T-helper 17 cell (primary cell): Measurements from ENCODE around the gene R3HDML. TPM values are rescaled to one million over a fixed set of nuclear protein-coding genes. Genes with fewer than 3 reads are reported as not detected.
"Not testable (repeated sequence)": the region's sequence is repeated elsewhere in the genome, so short reads cannot be mapped to it uniquely, and the experiment has no call there.

Experiments used
- ATAC-seq: fragments of 150-1000 bp; cut with Tn5 transposase; 2 replicates; pipeline ENCODE4 v1.10.0; 2021; ENCODE audit warnings: mild to moderate bottlenecking, moderate library complexity
- DNase-seq, 3 donors: peaks; one replicate each; pipeline versions ENCODE4 v3.0.0 to v3.0.0-alpha.2; 2020 to 2021
- H3K9me3 ChIP-seq: one replicate; pipeline ENCODE4 v1.7.0; 2013; ENCODE audit warnings: low read length, mild to moderate bottlenecking; ENCODE audit not compliant: control insufficient read depth, poor library complexity, severe bottlenecking
- H3K27ac Mint-ChIP-seq: one replicate; pipeline ENCODE4 v1.8.0; 2022; ENCODE audit warnings: mild to moderate bottlenecking, moderate library complexity, mixed read lengths
- H3K27me3 Mint-ChIP-seq: one replicate; pipeline ENCODE4 v1.8.0; 2022; ENCODE audit warnings: mixed read lengths
- H3K36me3 Mint-ChIP-seq: one replicate; pipeline ENCODE4 v1.8.0; 2022; ENCODE audit warnings: low read depth, mixed read lengths
- H3K4me1 Mint-ChIP-seq: one replicate; pipeline ENCODE4 v1.8.0; 2022; ENCODE audit warnings: mild to moderate bottlenecking, mixed read lengths
- H3K4me3 Mint-ChIP-seq: one replicate; pipeline ENCODE4 v1.8.0; 2022; ENCODE audit warnings: mild to moderate bottlenecking, moderate library complexity, mixed read lengths
- total RNA-seq, 4 donors: library from RNA in 2 of 4; stranded (reverse) in 2 of 4; gene quantifications; one replicate each; pipeline ENCODE4 v1.2.3 and lab custom pipeline; 2022 to 2026

The R3HDML gene
- total RNA-seq, 2 donors from 2014 or later: not detected

GRCh38 chr20:44336086-44336485 lies 757 bp upstream of the R3HDML start:
- DNase-seq (no peak), ATAC-seq (no peak)
- H3K9me3 ChIP-seq: no peaks in the 10 kb centered on the region
- H3K27ac Mint-ChIP-seq: no peak overlapping the region
- peaks cover 3% of the 10 kb centered on the region for H3K36me3 Mint-ChIP-seq
- H3K4me3 Mint-ChIP-seq: no peak overlapping the region
- peaks cover 4% of the 10 kb centered on the region for H3K4me1 Mint-ChIP-seq
- peaks cover 46% of the 10 kb centered on the region for H3K27me3 Mint-ChIP-seq

DNA sequence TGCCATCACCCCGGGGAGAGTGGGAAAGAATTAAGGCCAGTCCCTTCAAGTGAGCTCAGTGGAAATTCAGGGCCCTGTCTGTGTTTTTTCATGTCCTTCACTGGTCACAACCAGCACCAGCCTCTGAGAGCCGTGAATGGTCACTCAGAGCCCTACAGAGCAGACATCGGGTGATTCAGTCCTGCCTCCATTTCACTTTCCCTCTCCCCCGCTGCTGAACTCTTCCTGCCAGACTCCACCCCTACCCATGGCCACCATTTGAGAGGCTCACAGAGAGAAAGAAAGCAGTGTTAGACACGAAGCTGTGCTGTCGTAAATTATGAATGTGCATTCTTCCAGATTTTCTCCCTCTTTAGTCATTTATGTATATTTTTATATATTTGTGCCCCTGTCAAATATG lies 5.4 kb downstream of the R3HDML start:
- Mint-ChIP-seq H3K27ac (no peak overlapping the region), H3K27me3 (peaks cover 8% of the 10 kb centered on the region)

DNA sequence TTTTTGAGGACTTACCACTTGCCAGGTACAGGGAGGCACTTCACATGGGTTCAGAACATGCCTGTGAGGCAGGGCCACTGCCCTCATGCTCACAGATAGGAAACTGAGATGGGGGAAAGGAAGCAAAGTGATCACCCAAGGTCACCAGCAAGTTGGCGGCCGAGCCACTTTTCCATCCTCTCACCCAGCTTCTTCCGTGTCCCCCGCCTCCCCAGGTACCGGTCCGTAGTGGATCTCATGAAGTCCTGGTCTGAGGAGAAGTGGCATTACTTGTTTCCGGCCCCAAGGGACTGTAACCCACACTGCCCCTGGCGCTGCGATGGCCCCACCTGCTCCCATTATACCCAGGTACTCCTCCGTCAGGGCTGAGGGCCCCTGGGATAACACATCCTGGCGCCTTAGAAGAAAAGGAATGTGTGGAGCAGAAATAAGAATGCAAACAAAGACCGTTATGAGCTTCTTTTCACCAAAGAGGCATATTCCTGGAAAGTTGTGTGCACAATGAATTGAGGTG lies 6.4 kb downstream of the R3HDML start:
- no peaks in the 10 kb centered on the region for H3K9me3 ChIP-seq
- H3K36me3 Mint-ChIP-seq: no peaks in the 10 kb centered on the region
- no peak for ATAC-seq
- H3K27me3 Mint-ChIP-seq: peaks cover 5% of the 10 kb centered on the region
- no peak for DNase-seq
- no peaks in the 10 kb centered on the region for H3K4me1 Mint-ChIP-seq
- no peak overlapping the region for H3K4me3 Mint-ChIP-seq
- no peak overlapping the region for H3K27ac Mint-ChIP-seq

More for the DNA sequence above, 5.4 kb downstream of the R3HDML start:
- ATAC-seq (no peak), DNase-seq (no peak)
- Mint-ChIP-seq H3K4me1 (no peaks in the 10 kb centered on the region), H3K4me3 (no peak overlapping the region), H3K36me3 (no peaks in the 10 kb centered on the region)
- no peaks in the 10 kb centered on the region for H3K9me3 ChIP-seq

- Mint-ChIP-seq H3K27me3 (no peaks in the 10 kb centered on the region), H3K27ac (no peak overlapping the region), H3K4me3 (no peak overlapping the region), H3K4me1 (no peaks in the 10 kb centered on the region), H3K36me3 (no peaks in the 10 kb centered on the region)
- DNase-seq (no peak), ATAC-seq (no peak)
- H3K9me3 ChIP-seq: no peaks in the 10 kb centered on the region
Measured at GRCh38 chr20:44344723-44345122, 7.9 kb downstream of the R3HDML start.

DNA sequence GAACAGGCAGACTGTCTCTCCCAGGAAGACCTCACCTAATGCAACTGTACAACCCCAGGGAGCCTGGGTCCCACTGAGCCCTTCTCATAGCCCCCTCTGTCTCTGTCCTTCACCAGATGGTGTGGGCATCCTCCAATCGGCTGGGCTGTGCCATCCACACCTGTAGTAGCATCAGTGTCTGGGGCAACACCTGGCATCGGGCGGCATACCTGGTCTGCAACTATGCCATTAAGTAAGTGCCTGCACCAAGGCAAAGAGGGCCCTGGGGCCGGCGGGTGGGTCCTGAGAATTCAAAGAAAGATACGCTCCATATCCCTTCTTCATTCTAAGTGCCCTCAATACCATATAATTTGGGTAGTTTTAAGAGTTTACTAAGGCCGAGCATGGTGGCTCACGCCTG lies 8.3 kb downstream of the R3HDML start:
- Mint-ChIP-seq H3K27ac (no peak overlapping the region), H3K36me3 (no peaks in the 10 kb centered on the region), H3K4me1 (no peaks in the 10 kb centered on the region), H3K4me3 (no peak overlapping the region), H3K27me3 (no peaks in the 10 kb centered on the region)
- H3K9me3 ChIP-seq: no peaks in the 10 kb centered on the region
- DNase-seq (no peak), ATAC-seq (no peak)

- H3K4me1 Mint-ChIP-seq, ATAC-seq, DNase-seq, H3K4me3 Mint-ChIP-seq, H3K27ac Mint-ChIP-seq, H3K27me3 Mint-ChIP-seq, H3K9me3 ChIP-seq, H3K36me3 Mint-ChIP-seq: not testable (repeated sequence)
Measured at GRCh38 chr20:44345941-44346340, 9.1 kb downstream of the R3HDML start.

GRCh38 chr20:44348168-44348659 lies 11.4 kb downstream of the R3HDML start:
- H3K9me3 ChIP-seq: no peaks in the 10 kb centered on the region
- Mint-ChIP-seq H3K4me1 (peaks cover 3% of the 10 kb centered on the region), H3K27me3 (peaks cover 15% of the 10 kb centered on the region), H3K27ac (no peak overlapping the region), H3K4me3 (no peak overlapping the region), H3K36me3 (no peaks in the 10 kb centered on the region)
- DNase-seq (no peak), ATAC-seq (no peak)

GRCh38 chr20:44349349-44349748 lies 12.5 kb downstream of the R3HDML start:
- Mint-ChIP-seq H3K27me3 (peaks cover 18% of the 10 kb centered on the region), H3K27ac (no peak overlapping the region), H3K4me1 (peaks cover 3% of the 10 kb centered on the region), H3K4me3 (no peak overlapping the region), H3K36me3 (no peaks in the 10 kb centered on the region)
- ATAC-seq (no peak), DNase-seq (no peak)
- H3K9me3 ChIP-seq: no peaks in the 10 kb centered on the region

DNA sequence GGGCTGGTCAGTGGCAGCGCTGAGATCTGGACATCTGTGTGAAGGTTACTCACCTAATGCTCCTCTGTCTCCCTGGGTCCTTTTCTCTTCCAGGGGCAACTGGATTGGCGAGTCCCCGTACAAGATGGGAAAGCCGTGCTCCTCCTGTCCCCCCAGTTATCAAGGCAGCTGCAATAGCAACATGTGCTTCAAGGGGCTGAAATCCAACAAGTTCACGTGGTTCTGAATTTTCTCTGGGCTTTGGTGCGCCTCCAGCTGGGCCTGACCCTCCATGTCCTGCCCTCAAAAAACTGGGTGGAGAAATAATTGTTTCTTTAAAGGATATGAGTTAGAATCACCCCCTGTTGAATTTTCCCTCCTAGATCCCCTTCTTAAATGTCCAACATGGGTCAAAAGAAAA lies 13.7 kb downstream of the R3HDML start:
- ATAC-seq (no peak), DNase-seq (no peak)
- Mint-ChIP-seq H3K36me3 (peaks cover 2% of the 10 kb centered on the region), H3K27ac (no peak overlapping the region), H3K27me3 (peaks cover 30% of the 10 kb centered on the region), H3K4me1 (peaks cover 3% of the 10 kb centered on the region), H3K4me3 (no peak overlapping the region)
- H3K9me3 ChIP-seq: no peaks in the 10 kb centered on the region

- Mint-ChIP-seq H3K36me3 (peaks cover 3% of the 10 kb centered on the region), H3K27ac (no peak overlapping the region), H3K4me3 (no peak overlapping the region), H3K4me1 (peaks cover 3% of the 10 kb centered on the region), H3K27me3 (peaks cover 63% of the 10 kb centered on the region)
- DNase-seq (no peak), ATAC-seq (no peak)
- H3K9me3 ChIP-seq: no peaks in the 10 kb centered on the region
Measured at GRCh38 chr20:44354979-44355497, 18.2 kb downstream of the R3HDML start.

GRCh38 chr20:44355498-44356352 lies 18.9 kb downstream of the R3HDML start, which contains the start of gene HNF4A:
TSS of gene HNF4A (plus strand) at chr20:44355699. CDS start at chr20:44355805, 106 bp downstream.
- H3K9me3 ChIP-seq: no peaks in the 10 kb centered on the region
- DNase-seq: no peak
- H3K4me3 Mint-ChIP-seq: no peak within 1 kb of the TSS
- peaks cover 6% of the 10 kb centered on the region for H3K36me3 Mint-ChIP-seq
- H3K27me3 Mint-ChIP-seq: peaks cover 63% of the 10 kb centered on the region
- H3K27ac Mint-ChIP-seq: no peak within 1 kb of the TSS
- H3K4me1 Mint-ChIP-seq: peaks cover 3% of the 10 kb centered on the region
- no peak for ATAC-seq

DNA sequence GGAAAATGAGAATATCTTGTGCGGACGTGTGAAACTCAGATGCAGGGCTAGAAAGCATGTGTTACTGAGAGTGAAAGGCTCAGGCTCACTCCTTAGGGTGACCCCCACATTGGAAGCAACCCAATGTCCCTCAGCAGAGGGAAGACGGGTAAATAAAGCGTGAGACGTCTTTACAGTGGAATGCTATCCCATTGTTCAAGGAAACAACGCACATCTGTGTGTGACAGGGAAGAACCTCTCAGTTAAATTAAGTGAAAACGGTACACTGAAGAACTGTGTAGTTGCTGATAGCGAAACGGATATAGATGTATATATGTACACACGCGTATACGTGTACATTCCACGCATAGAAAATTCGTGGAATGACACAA lies 19.5 kb downstream of the R3HDML start:
- Mint-ChIP-seq H3K27me3 (peaks cover 60% of the 10 kb centered on the region), H3K27ac (no peak overlapping the region), H3K4me1 (peaks cover 3% of the 10 kb centered on the region), H3K4me3 (no peak overlapping the region), H3K36me3 (peaks cover 6% of the 10 kb centered on the region)
- no peaks in the 10 kb centered on the region for H3K9me3 ChIP-seq
- DNase-seq (no peak), ATAC-seq (no peak)

GRCh38 chr20:44357020-44357419 lies 20.2 kb downstream of the R3HDML start:
- DNase-seq (no peak), ATAC-seq (no peak)
- no peak overlapping the region for H3K27ac Mint-ChIP-seq
- no peak overlapping the region for H3K4me3 Mint-ChIP-seq
- H3K27me3 Mint-ChIP-seq: peaks cover 58% of the 10 kb centered on the region
- H3K9me3 ChIP-seq: no peaks in the 10 kb centered on the region
- H3K36me3 Mint-ChIP-seq: peaks cover 6% of the 10 kb centered on the region
- H3K4me1 Mint-ChIP-seq: no peaks in the 10 kb centered on the region
